Neural progenitor cell (in vitro differentiated cells): Measurements from ENCODE around the gene PPP1R36. TPM values are rescaled to one million over a fixed set of nuclear protein-coding genes. Genes with fewer than 3 reads are reported as not detected.

Experiments used
- DNase-seq: peaks from one replicate; pipeline ENCODE4 v3.0.0-alpha.2; 2016; ENCODE audit warnings: low spot score
- H2AFZ ChIP-seq: fragments of 200-600 bp; sonication (generic); replicated peaks from 2 replicates; pipeline ENCODE4 v1.6.1; 2016; ENCODE audit warnings: antibody characterized with exemption
- H3F3A ChIP-seq: fragments of 200-600 bp; sonication (generic); 2 replicates; pipeline ENCODE4 v1.6.1; 2016; ENCODE audit warnings: antibody characterized with exemption, low read depth
- H3K27ac ChIP-seq: fragments of 200-600 bp; sonication (generic); 2 replicates; pipeline ENCODE4 v1.5.1; 2016; ENCODE audit warnings: mild to moderate bottlenecking
- H3K27me3 ChIP-seq: fragments of 200-600 bp; sonication (generic); 2 replicates; pipeline ENCODE4 v1.6.1; 2016; ENCODE audit warnings: mild to moderate bottlenecking, moderate library complexity
- H3K36me3 ChIP-seq: fragments of 200-600 bp; sonication (generic); 2 replicates; pipeline ENCODE4 v1.5.1; 2016
- H3K4me1 ChIP-seq: fragments of 200-600 bp; sonication (generic); 2 replicates; pipeline ENCODE4 v1.6.1; 2016; ENCODE audit warnings: mixed run types
- H3K4me2 ChIP-seq: fragments of 200-600 bp; sonication (generic); 2 replicates; pipeline ENCODE4 v1.6.1; 2016
- H3K4me3 ChIP-seq: fragments of 200-600 bp; sonication (generic); 2 replicates; pipeline ENCODE4 v1.5.1; 2016
- H3K79me2 ChIP-seq: fragments of 200-600 bp; sonication (generic); 2 replicates; pipeline ENCODE4 v1.6.1; 2016; ENCODE audit warnings: low read depth
- H3K9ac ChIP-seq: fragments of 200-600 bp; sonication (generic); 2 replicates; pipeline ENCODE4 v1.6.1; 2016
- H3K9me3 ChIP-seq: fragments of 200-600 bp; sonication (generic); 2 replicates; pipeline ENCODE4 v1.5.1; 2016; ENCODE audit warnings: low read depth
- H4K20me1 ChIP-seq: fragments of 200-600 bp; sonication (generic); 2 replicates; pipeline ENCODE4 v1.6.1; 2016; ENCODE audit warnings: low read depth
- H3K27ac Mint-ChIP-seq: 3 replicates; pipeline ENCODE4 v1.8.0; 2021; ENCODE audit warnings: mixed read lengths
- H3K27me3 Mint-ChIP-seq: 2 replicates; pipeline ENCODE4 v1.8.0; 2022; ENCODE audit warnings: low read depth, mild to moderate bottlenecking, inconsistent platforms, moderate library complexity, mixed read lengths; ENCODE audit not compliant: insufficient read depth
- H3K36me3 Mint-ChIP-seq: 3 replicates; pipeline ENCODE4 v1.8.0; 2021; ENCODE audit warnings: mixed read lengths
- H3K4me1 Mint-ChIP-seq: 3 replicates; pipeline ENCODE4 v1.8.0; 2021; ENCODE audit warnings: mixed read lengths
- H3K4me3 Mint-ChIP-seq: 3 replicates; pipeline ENCODE4 v1.8.0; 2021; ENCODE audit warnings: mild to moderate bottlenecking, moderate library complexity, mixed read lengths
- H3K9me3 Mint-ChIP-seq: 3 replicates; pipeline ENCODE4 v1.8.0; 2020; ENCODE audit warnings: mixed read lengths
- EZH2 ChIP-seq: fragments of 200-600 bp; sonication (generic); IDR thresholded peaks from 2 replicates; pipeline ENCODE4 v1.6.1; 2017; ENCODE audit warnings: antibody characterized with exemption, mild to moderate bottlenecking, moderate library complexity
- EZH2phosphoT487 ChIP-seq: fragments of 200-600 bp; sonication (generic); IDR thresholded peaks from 2 replicates; pipeline ENCODE4 v1.6.1; 2017; ENCODE audit warnings: antibody characterized with exemption
- total RNA-seq: library from RNA; depleted of rRNA; stranded (reverse); fragments of >200 nt; gene quantifications from 2 replicates; pipeline ENCODE4 v1.2.3, GENCODE V29; 2015; ENCODE audit warnings: low replicate concordance
- TF ChIP-seq, protein P1 (sequence below): fragments of 200-600 bp; sonication (generic); IDR thresholded peaks from 2 replicates; pipeline ENCODE4 v1.5.1; 2017; ENCODE audit warnings: antibody characterized with exemption, mild to moderate bottlenecking

Gene PPP1R36
- total RNA-seq, 1 donor from 2014 or later = not detected

DNA sequence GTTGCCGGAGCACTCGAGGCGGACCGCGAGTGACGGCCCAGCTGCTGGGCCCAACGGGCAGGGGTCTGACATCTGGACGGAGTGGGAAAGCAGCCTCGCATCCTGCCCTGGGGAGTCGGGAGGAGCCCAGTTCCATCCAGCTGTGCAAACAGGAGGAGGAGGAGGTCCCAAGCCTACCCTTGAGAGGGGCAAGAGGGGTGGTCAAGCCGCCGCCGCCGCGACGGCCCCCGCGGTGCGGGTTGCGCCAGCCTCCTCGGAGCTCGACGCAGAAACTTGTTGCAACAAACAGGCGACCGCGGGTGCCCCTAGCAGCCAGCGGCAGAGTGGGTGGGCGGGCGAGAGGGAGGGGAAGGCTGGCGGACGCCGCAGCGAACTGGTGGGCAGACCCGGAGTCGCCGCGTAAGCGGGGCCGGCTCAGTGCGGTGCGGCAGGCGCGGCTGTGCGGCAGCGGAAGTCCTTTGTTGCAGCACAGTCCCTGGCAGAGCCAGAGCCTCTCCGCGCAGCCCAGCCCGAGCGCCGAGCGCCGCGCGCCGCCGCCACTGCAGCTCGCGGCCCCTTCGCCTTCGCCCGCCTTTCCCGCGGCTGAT lies 45.4 kb upstream of the PPP1R36 start, which contains the start of gene ZBTB1:
ZBTB1 (plus strand) TSS at position 461 of the 587 bp plus-strand sequence. CDS start 16,735 bp downstream, outside the sequence.
- H3K27ac ChIP-seq = peak within 1 kb of the TSS; percentile 99
- peak within 1 kb of the TSS; percentile 72 for H2AFZ ChIP-seq
- no peaks in the 10 kb centered on the region for H3K36me3 ChIP-seq
- H3K27me3 ChIP-seq = no peaks in the 10 kb centered on the region
- Mint-ChIP-seq H3K27me3 (peaks cover 2% of the 10 kb centered on the region), H3K36me3 (peaks cover 2% of the 10 kb centered on the region), H3K4me3 (peak within 1 kb of the TSS; percentile 94), H3K9me3 (no peaks in the 10 kb centered on the region), H3K4me1 (peaks cover 40% of the 10 kb centered on the region), H3K27ac (peak within 1 kb of the TSS; percentile 98)
- H3K9ac ChIP-seq = peak within 1 kb of the TSS; percentile 85
- peak within 1 kb of the TSS; percentile 80 for H3K4me3 ChIP-seq
- H3F3A ChIP-seq = peaks cover 31% of the 10 kb centered on the region
- DNase-seq = peak; percentile 94
- H3K4me1 ChIP-seq = peaks cover 36% of the 10 kb centered on the region
- H4K20me1 ChIP-seq = peaks cover 32% of the 10 kb centered on the region
- peak within 1 kb of the TSS; percentile 89 for H3K4me2 ChIP-seq
- peaks cover 84% of the 10 kb centered on the region for H3K79me2 ChIP-seq
- no peaks in the 10 kb centered on the region for H3K9me3 ChIP-seq
- TF ChIP-seq, protein P1, sequence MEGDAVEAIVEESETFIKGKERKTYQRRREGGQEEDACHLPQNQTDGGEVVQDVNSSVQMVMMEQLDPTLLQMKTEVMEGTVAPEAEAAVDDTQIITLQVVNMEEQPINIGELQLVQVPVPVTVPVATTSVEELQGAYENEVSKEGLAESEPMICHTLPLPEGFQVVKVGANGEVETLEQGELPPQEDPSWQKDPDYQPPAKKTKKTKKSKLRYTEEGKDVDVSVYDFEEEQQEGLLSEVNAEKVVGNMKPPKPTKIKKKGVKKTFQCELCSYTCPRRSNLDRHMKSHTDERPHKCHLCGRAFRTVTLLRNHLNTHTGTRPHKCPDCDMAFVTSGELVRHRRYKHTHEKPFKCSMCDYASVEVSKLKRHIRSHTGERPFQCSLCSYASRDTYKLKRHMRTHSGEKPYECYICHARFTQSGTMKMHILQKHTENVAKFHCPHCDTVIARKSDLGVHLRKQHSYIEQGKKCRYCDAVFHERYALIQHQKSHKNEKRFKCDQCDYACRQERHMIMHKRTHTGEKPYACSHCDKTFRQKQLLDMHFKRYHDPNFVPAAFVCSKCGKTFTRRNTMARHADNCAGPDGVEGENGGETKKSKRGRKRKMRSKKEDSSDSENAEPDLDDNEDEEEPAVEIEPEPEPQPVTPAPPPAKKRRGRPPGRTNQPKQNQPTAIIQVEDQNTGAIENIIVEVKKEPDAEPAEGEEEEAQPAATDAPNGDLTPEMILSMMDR = peak; percentile 3
- TF ChIP-seq EZH2 = no peak
- TF ChIP-seq EZH2phosphoT487 = no peak

DNA sequence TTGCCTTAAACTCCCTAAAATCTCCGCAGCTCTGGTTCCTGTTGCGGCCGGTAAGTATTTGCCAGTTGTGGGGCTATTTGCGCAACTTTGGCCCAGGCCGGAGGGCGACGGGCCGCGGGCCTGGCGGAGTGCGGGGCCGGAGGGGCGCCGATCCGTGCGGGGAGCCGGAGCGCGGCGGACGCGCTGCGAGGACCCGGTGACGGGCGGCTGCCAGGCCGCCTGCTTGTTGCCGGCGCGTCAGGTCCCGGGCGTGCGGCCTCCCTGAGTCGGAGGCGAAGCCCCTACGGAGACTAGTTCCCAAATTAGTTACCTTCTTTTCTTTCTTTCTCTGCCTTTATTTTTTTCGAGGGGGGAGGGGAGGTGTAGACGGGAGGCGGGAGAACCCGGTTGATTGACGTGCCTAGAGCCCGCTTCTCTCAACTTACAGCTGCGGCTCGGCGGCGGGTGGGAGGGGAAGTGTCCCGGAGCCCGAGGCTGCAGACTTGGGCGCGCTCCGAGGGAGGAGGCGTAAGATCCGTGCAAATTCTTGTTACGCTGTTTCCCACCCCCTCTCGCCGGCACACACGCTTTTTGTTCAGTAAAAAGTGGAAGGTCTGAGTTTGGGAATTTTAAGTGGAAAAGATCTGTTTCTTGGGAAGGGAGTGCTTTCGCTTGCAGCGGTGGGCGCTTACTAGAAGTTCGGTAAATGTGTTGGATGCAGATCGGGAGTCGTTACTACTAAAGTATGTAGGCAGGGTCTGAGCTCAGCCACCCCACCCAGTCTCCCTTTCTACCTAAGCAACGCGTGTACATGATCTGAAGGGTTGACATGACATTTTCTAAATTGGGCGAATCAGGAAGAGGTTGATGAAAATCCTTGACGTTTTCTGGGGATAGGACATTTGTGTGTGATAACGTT lies 44.6 kb upstream of the PPP1R36 start:
- H3K9me3 ChIP-seq = no peaks in the 10 kb centered on the region
- H3K4me1 ChIP-seq = peaks cover 36% of the 10 kb centered on the region
- peak overlapping the region; percentile 85 for H3K9ac ChIP-seq
- Mint-ChIP-seq H3K4me1 (peaks cover 40% of the 10 kb centered on the region), H3K4me3 (peak overlapping the region; percentile 89), H3K27me3 (peaks cover 2% of the 10 kb centered on the region), H3K27ac (peak overlapping the region; percentile 98), H3K9me3 (no peaks in the 10 kb centered on the region), H3K36me3 (peaks cover 2% of the 10 kb centered on the region)
- H2AFZ ChIP-seq = peak overlapping the region; percentile 72
- peak overlapping the region; percentile 80 for H3K4me3 ChIP-seq
- H3F3A ChIP-seq = peaks cover 34% of the 10 kb centered on the region
- no peaks in the 10 kb centered on the region for H3K27me3 ChIP-seq
- H3K79me2 ChIP-seq = peaks cover 83% of the 10 kb centered on the region
- peak; percentile 94 for DNase-seq
- peak overlapping the region; percentile 99 for H3K27ac ChIP-seq
- H3K4me2 ChIP-seq = peak overlapping the region; percentile 89
- TF ChIP-seq, protein P1 = no peak
- TF ChIP-seq EZH2phosphoT487 (no peak), EZH2 (no peak)
- peaks cover 35% of the 10 kb centered on the region for H4K20me1 ChIP-seq
- no peaks in the 10 kb centered on the region for H3K36me3 ChIP-seq

DNA sequence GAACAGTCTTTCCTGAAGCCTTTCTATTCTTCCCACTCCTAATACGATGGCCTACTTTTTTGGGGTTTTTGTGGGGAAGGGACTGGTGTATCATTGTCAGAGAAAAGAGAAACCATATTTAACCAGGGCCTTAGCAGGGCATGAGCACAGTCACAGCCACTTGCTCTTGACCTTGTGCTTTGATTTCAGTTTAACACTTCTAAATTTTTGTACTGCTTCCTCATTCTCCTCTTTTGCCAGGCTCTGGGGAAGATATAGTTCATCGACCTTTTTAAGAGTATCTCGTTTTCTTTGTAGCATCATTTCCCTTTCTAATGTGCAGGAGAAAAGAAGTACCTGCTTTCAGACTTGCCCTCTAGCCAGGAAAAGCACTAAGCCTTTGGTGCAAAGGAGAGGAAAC lies 43.0 kb upstream of the PPP1R36 start:
- H3K4me1 Mint-ChIP-seq = peaks cover 44% of the 10 kb centered on the region
- H4K20me1 ChIP-seq = peaks cover 51% of the 10 kb centered on the region

More for the DNA sequence above, 43.0 kb upstream of the PPP1R36 start:
- H2AFZ ChIP-seq = no peak overlapping the region
- Mint-ChIP-seq H3K36me3 (peaks cover 2% of the 10 kb centered on the region), H3K4me3 (peak overlapping the region; percentile 66), H3K9me3 (no peaks in the 10 kb centered on the region), H3K27ac (no peak overlapping the region), H3K27me3 (peaks cover 2% of the 10 kb centered on the region)
- H3K27ac ChIP-seq = no peak overlapping the region
- no peak overlapping the region for H3K9ac ChIP-seq
- no peaks in the 10 kb centered on the region for H3K36me3 ChIP-seq
- H3K4me3 ChIP-seq = no peak overlapping the region
- no peaks in the 10 kb centered on the region for H3K9me3 ChIP-seq
- H3F3A ChIP-seq = peaks cover 39% of the 10 kb centered on the region
- peaks cover 83% of the 10 kb centered on the region for H3K79me2 ChIP-seq
- DNase-seq = no peak
- TF ChIP-seq, protein P1 = no peak
- H3K4me2 ChIP-seq = peak overlapping the region; percentile 89
- peaks cover 30% of the 10 kb centered on the region for H3K4me1 ChIP-seq
- H3K27me3 ChIP-seq = no peaks in the 10 kb centered on the region
